ENCODE measurements around the gene SETBP1.

Gene SETBP1

DNA sequence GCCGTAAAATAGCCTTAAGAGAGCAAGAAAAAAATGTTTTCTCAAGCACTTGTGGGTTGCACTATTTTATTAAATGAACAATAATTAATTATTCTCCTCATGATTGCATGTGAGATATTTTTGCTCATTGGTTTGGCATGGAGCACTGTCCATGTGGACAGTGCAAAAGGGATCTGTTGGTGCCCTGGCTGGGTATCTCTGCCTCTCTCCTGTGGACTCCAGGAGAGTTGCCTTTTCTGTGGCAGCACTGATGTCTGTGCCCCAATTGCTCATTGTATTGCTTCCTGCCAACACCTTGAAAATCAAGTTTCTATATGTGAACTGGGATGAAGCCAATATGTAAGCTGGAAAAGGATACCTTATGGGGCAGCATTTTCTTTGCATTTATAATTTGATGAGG lies 131.7 kb downstream of the SETBP1 start:
- no peak for FAIRE-seq
- no peak for DNase-seq (ENCODE audit: low spot score)

DNA sequence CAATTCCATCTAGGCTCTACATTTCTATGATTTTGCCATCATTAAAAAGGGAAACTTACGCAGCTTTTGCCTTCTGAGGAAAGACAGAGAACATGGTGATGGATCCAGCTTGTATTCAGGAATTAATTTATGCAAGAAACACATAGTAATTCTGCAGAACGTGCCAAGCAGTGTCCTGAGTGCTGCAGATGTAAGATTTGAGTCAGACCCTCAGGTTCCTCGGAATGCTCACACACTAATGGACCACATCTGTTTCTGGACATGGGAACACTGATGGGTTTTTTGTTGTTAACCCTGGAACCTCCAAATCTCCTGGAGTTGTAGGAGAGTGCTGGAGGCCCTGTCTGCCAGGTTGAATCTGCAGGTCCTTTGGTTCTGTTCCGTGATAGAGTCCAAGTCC lies 132.9 kb downstream of the SETBP1 start:
- FAIRE-seq = no peak
- DNase-seq (ENCODE audit: low spot score) = no peak

DNA sequence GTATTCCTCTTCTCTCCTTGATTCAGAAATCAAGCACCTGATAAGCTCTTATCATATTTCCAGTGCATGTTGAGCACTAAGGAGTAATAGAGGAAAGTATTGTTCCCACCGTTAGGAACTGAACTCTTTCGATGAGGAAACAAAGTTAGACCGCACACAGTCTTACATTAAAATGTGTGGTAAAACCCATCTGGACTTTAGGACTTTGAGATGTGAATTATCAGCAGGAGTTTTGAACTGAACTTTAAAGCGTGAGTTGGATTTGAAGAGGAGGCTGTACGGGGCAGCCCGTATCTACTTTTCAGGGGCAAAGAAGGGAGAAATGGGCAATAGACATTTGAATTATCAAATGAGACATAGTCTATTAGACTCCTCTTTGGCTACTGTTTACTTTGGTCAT lies 134.4 kb downstream of the SETBP1 start:
- no peak for FAIRE-seq
- no peak for DNase-seq (ENCODE audit: low spot score)

DNA sequence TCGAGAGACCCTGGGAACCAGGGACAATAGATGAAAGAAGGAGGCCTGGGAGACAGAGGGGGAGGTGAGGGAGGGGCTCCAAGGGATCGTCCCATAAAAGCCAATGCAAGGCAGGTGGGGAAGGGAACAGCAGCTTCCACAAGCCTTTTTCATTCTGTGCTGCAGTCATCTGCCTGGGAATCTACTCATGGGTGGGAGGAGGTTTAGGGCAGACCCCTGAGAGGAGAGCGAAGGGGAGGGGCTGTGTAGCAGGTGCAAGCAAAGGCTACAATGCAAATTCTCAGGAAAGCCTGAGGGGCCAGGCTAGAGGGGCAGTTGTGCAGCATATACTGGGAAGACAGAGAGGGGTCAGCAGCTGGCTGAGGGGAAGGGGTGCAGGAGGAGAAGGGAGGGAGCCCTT lies 135.4 kb downstream of the SETBP1 start:
- FAIRE-seq (no peak), DNase-seq (ENCODE audit: low spot score) (no peak)

DNA sequence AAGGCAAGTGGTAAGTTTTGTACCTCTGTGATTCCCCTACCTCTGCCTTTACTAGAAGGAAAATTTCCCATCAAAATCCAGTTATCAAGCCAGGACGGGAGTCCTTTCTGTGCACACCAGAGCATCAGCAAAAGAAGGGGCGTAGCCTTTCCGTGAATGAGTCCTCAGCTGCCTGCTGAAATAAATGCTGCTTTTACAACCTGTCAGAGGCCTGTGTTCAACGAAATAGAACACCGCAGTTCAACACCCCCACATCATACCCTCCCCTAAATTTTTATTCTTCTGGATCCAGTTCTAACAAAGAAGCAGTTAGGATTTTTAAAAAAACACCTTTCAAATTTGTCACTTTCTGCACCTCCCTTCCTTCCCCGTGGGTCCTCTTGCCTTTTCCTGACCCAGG lies 135.8 kb downstream of the SETBP1 start:
- FAIRE-seq = no peak
- DNase-seq (ENCODE audit: low spot score) = no peak

DNA sequence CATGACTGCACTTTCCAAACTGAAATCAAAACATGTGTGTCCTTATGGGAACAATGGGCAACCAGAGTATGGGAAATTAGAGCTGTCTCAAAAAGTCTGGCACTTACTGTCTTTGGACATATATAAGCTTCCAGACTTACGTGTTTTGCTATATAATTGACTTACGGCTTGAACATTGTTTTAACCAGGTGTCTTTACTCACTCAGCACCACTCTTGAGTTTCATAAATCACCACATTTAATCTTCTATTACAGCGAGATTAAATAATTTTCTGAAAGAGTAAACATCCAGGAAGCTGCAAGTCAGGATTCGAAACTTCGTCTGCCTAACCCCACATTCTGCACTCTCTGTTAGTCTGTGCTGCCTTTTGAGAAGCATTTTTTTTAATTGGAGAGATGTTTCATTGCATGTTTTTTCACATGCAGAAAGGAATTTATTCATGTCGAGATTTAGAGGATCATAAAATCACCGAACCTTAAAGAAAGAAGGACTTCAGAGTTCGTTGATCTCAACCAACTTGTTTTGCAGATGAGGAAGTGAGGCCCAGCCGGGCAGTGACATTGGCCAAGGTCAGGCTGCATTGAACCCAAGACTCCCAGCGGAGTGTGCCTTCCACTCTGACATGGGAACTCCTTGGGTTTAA lies 137.3 kb downstream of the SETBP1 start:
- DNase-seq (ENCODE audit: low spot score) = no peak
- FAIRE-seq = no peak

DNA sequence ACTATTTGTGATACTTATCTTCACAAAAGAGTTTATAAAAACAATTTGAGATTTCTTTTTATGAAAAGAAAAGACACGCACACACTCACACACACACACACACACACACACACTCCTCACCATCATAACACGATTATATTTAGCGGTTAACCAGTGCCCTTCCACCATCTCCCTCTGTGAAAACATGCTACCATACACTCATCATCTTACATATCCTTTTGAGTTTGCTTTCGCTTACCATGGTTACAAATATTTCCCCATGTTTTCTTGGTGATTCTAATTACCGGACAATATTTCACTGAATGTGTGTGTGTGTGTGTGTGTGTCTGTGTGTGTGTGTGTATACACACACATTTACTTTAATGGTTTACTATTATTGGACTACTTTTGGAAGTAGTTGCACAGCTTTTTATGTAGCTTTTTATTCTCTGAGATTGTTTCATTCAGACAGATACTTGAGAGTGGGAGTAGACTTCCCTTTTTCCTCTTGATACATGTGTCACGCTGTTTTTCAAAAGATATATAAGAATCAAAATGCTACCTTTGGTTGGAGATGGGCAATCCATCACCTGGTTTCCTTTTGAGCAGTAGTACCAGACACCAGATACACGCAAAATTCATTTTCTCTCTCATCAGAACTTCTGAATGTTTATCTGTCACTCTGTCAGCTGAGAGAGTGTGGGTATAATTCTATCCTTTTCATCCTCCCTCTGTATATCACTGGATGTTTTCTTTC lies 138.1 kb downstream of the SETBP1 start:
- DNase-seq (ENCODE audit: low spot score) (no peak), FAIRE-seq (no peak)

DNA sequence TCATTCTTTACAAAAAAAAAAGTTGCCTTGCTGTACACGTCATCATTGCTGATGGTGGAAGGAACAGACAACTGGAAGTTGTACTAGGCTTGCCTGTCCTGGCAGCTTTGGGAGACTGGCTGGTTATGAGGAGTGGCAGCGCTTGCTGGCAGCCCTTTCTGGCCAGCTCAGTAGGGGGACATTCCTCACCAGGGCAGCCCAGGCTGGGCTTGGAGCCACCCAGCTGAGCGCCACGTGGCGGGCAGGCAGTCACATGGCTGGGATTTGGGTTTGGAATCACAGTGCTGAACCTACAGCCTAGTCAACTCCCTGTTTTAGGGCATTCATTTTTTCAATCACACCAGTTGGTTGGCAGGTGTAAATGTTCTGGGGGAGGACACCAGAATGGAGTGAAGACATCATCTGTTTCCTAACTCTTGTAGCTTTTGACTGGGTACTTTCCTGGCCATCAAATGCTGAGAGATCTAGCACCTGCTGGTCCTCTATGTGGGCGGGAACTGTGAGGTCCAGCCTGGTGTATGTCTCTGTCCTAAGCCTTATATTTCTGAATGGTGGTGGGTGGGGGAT lies 139.3 kb downstream of the SETBP1 start:
- DNase-seq (ENCODE audit: low spot score) (no peak), FAIRE-seq (no peak)

DNA sequence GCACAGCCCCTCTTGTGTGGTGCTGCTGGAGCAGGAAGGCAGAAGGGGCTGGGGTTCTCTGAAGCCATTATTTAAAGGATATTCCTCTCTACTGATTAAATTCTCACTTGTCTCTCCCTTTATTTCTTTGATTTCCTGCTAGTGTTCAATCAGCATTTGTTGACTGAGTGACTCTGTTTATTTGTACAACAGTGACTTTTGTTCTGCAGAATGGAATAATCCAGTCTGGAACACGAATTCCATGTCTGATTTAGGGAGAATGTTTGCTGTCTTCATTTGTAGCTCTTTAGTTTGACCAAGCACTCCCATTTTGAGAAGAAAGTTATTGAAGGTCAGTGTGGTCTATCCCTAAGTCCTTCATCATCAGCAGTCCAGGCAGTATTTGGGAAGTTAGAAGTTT lies 141.2 kb downstream of the SETBP1 start:
- FAIRE-seq = no peak
- no peak for DNase-seq (ENCODE audit: low spot score)

DNA sequence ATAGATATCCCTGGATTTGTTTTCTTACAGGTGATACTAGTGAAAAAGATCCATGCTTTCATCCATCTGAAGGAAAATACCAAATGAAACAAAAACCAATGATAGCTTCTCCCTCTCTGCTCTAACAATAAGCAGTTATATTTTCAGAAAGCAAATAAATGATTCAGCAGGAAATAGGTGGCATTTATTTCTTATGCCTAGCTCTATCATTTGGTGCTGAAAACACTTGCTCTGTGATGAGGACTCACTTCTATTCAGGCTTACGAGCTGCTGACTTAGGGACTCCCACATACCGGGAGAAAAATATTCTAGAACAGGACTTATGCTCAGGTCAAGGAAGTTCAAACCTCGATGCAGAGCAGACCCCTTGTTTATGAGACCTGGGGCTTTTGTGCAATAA lies 142.6 kb downstream of the SETBP1 start:
- DNase-seq (ENCODE audit: low spot score) = no peak
- FAIRE-seq = no peak

DNA sequence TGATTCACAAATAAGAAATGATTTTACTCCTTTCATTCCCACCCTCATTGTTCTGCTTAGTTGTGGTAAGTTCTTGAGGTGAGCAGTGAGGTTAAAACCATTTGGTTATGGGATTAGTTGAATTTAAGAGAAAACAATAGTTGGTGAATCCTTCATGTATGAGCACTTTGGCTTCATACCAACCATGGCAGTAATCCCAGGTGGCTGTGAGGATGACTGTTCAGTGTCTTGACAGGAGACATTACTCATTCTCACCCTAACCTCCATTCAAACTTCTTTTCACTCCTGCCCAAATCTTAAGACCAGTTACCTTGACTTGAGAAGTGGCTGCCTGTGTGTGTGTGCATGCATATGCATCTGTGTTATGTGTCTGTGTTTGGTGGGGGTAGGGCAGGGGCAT lies 143.1 kb downstream of the SETBP1 start:
- DNase-seq (ENCODE audit: low spot score) = peak; percentile 55
- no peak for FAIRE-seq

DNA sequence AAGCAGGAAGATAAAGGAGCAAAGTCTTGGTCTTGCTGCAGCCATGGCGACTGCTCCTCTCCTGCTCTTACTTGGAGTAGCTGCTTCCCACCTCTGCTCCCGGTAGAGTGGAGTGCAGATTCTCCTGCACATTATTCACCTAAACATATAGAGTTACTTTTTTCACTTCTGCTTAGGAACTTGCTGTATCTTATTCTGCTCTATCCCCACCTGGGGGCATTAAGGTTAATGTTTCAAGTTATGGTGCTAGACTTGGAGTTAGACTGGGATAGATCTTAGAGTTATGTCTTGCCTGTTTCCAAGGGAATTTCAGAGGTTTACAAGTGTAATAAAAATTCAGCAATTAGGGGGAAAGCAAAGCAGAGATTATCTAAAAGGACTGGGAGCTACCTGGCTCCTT lies 144.2 kb downstream of the SETBP1 start:
- no peak for FAIRE-seq
- no peak for DNase-seq (ENCODE audit: low spot score)

DNA sequence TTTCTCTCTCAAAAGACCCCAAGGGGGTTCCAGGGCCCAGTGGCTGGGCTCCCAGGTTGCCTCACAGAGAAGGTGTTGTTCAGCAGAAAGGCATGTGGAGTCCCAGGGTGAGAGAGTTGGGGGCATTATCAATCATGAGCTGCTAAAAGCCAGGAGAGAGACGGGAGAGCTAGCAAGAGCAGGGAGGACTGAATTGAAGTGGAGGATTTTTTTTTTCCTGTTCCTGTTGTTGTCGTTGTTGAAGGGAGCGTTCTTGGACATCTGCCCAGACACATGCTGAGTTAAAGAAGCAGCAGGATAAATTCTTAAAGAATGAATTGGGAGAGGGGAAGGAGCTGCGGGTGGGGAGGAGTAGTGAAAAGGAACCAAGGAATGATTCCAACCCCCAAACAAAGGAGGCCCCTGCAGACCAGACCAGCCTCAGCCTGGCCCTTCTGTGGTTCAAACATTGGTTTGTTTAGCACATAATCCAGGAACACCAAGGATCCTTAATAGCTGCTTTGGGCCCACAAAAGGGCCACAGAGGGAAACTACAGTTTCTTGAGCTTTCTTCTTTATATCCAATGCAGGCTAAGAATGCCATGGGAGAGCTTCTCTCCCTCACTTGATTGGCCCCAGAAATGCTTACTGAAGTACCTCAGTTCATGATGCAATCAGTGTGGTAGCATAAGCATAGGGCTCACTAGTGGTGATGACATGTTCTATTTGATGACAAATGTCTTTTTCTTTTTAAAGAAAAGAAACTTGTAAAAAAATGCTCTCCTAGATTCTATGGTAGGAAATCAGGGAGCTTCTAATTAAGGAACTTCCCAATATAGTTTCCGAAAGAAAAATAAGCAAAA lies 146.0 kb downstream of the SETBP1 start:
- DNase-seq (ENCODE audit: low spot score) = peak; percentile 53
- FAIRE-seq = no peak

DNA sequence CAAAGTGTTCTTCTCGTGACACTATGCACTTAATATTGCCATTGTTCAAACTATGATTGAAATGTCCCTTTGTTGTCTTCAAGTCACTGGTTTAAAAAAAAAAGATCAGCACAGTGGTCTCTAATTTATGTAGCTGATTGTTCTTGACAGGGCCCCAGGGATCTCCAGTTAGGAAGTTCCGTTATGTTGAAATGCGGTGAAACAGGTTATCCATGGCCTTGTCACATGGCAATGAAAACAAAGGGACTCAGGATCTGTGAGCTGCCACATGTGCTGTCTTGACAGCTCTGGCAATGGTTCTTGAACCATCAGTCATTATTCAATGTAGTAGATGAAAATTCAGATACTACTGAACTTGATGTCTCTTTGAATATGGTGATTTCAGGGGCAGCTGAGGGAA lies 147.4 kb downstream of the SETBP1 start:
- FAIRE-seq (no peak), DNase-seq (ENCODE audit: low spot score) (no peak)

DNA sequence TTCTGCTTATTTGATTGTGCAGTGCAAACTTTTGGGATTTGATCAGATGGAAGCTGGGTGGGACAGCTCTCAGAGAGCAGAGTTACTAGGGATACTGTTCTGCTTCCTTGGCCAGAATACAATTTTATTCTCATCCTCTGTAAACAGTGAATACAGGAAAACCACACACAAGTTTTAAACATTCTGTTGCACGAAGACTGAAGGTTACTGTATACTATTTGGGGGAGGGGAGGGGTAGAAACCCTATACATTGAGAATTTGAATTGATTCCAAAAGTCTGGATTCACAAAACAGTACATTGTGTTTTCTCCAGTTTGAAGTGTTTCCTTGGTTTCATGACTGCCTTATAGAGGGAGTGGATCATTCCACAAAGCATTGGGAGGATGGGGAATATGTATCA lies 149.9 kb downstream of the SETBP1 start:
- FAIRE-seq = no peak
- no peak for DNase-seq (ENCODE audit: low spot score)

DNA sequence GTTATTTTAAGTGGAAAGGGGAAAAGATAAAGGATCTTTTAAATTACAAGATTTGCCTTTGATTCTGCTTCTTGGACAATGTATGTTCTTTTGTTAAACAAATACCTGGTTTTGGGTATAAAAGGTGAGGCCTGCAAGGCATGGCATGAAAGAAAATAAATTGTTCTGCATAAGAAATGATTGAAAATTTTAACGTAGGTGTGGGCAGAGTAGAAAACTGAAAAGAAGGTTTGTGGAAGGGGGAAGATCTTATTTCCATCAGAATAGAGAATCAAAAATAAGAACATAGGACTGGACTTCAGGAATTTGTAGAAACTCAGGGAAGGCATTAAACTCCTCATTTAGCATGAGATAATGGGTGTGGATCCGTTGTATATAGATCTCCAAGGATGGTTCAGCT lies 153.1 kb downstream of the SETBP1 start:
- FAIRE-seq (no peak), DNase-seq (ENCODE audit: low spot score) (no peak)

DNA sequence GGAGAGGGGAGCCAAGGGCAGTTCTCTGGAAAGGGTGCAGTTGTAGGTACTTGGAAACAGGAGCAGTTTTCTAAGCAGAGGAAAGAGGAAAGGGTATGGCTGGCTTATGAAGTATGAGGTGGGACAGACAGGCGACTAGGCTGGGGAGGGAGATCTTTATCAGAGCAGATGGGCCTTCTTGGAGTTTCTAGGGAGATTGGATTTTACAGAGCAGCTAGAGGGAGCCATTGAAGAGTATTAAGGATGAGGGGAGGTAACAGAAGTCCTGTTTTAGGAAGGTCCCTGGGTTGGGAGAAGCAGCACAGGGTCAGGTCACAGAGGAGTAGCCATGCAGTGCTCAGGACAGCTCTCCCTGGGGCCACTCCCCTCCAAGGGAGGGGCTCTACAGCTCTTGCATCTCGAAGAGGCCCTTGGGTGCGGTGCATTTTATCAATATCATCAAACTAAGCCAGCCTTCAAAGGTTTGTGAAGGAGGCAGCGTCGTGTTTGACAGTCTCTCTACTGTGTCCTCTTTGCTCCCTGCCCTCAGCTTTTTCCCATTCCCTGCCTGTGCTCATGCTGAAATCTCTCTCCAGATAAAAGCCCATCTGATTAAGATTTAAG lies 154.3 kb downstream of the SETBP1 start:
- DNase-seq (ENCODE audit: low spot score) (no peak), FAIRE-seq (no peak)

DNA sequence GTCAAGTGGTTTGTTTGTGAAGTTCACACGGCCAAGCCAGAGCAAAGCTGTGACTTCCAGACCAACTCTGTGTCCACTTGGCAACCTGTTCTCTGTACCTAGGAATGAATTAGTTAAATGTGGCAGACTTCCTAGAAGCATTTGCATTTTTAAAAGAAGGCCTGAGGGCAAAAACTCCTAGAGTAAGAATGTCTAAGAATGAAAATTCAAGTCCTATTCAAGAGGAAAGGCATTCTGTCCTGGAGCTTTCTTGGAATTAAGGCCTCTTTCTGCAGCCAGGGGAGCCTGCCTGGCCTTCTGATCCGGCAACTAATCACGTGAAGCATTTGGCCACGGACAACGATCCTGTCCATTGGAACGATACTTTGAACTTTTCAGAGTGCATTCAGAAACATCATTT lies 155.0 kb downstream of the SETBP1 start:
- FAIRE-seq = no peak

DNA sequence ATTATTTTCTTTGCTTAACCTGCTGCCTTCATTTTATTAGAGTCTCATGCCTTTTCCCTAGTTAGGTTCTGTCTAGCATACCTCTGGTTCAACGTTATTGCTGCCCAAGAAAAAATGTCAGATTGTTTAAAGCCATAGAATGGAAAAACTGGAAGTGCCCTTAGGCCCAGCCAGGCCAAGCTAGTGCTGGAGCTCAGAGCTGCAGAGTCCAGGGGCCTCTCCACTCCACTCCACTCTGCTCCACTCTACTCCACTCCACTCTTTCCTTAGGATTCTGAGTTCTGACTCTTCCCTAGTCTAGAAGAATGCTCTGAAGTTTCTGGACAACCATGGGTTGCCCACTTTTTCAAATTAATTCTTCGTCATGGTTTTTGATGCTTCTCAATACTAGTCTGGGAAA lies 155.6 kb downstream of the SETBP1 start:
- FAIRE-seq (no peak), DNase-seq (ENCODE audit: low spot score) (no peak)

More for the DNA sequence above, 155.0 kb downstream of the SETBP1 start:
- no peak for DNase-seq (ENCODE audit: low spot score)

DNA sequence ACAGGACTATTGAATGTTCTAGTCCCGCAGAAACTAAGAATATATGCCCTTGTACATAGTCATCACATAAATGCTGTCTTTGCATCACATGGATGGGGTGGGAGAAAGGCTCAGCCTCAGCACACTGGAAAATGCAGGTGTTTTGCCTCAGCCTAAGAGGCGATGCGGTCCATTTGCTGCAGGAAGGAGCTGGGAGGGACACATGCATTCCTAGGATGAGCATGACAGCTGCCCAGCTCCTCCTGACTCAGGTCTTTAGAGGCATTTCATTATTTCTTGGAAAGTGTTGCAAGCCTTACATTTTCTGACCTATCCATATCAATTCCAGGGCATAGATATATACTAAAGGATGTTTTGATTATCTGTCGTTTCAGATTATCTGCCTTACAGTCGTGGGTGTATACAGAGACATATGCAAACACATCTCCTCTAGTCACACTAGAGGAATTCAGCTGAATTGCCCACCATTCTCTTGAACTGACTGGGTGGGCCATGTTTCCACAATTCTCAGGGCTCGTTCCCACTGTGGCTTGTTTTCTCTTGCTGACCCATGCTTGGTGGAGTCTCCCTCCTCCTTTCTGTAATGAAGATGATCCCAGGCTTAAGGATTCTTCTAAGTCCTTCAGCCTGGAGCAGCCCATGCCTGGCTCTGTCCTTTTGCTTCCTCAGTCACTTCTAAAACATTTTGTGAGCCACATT lies 156.9 kb downstream of the SETBP1 start:
- FAIRE-seq (no peak), DNase-seq (ENCODE audit: low spot score) (no peak)

All from urothelium cell line (cell line).